ENCODE results near the gene PLEKHB2.
"Not testable (repeated sequence)": the region's sequence is repeated elsewhere in the genome, so short reads cannot be mapped to it uniquely, and the experiment has no call there.

Gene PLEKHB2
- 169 reads per million, percentile 90 among the genes with 10 or more reads in this experiment for total RNA-seq

GRCh38 chr2:131105156-131105949 lies at the start of gene PLEKHB2:
Gene PLEKHB2 (plus strand): TSS chr2:131105336. CDS start chr2:131120942, 15,606 bp downstream.
- DNase-seq: peak; percentile 83

- no peak for DNase-seq
These were observed 48.8 kb upstream of the PLEKHB2 start for GRCh38 chr2:131056204-131056931.

GRCh38 chr2:131056932-131057287 lies 48.2 kb upstream of the PLEKHB2 start:
- DNase-seq: no peak

GRCh38 chr2:131058214-131058843 lies 46.8 kb upstream of the PLEKHB2 start:
- DNase-seq: no peak

GRCh38 chr2:131058920-131059319 lies 46.2 kb upstream of the PLEKHB2 start:
- no peak for DNase-seq

GRCh38 chr2:131063501-131064283 lies 41.4 kb upstream of the PLEKHB2 start:
- DNase-seq: no peak

- DNase-seq: no peak
These were observed 40.3 kb upstream of the PLEKHB2 start for GRCh38 chr2:131064589-131065512.

GRCh38 chr2:131067465-131068125 lies 37.5 kb upstream of the PLEKHB2 start:
- DNase-seq: no peak

- not testable (repeated sequence) for DNase-seq
These were observed 37.0 kb upstream of the PLEKHB2 start for GRCh38 chr2:131068172-131068571.

GRCh38 chr2:131075578-131075977 lies 29.6 kb upstream of the PLEKHB2 start:
- not testable (repeated sequence) for DNase-seq

GRCh38 chr2:131076707-131077106 lies 28.4 kb upstream of the PLEKHB2 start:
- no peak for DNase-seq

- no peak for DNase-seq
These were observed 27.8 kb upstream of the PLEKHB2 start for GRCh38 chr2:131077182-131077846.

- no peak for DNase-seq
These were observed 27.2 kb upstream of the PLEKHB2 start for GRCh38 chr2:131077966-131078365.

- not testable (repeated sequence) for DNase-seq
These were observed 25.2 kb upstream of the PLEKHB2 start for GRCh38 chr2:131079931-131080330.

GRCh38 chr2:131081190-131081589 lies 23.9 kb upstream of the PLEKHB2 start:
- DNase-seq: no peak

- no peak for DNase-seq
These were observed 19.5 kb upstream of the PLEKHB2 start for GRCh38 chr2:131085646-131086045.

- peak; percentile 25 for DNase-seq
These were observed 12.6 kb upstream of the PLEKHB2 start for GRCh38 chr2:131092458-131093005.

- peak; percentile 80 for DNase-seq
These were observed 12.0 kb upstream of the PLEKHB2 start, which contains the start of gene FAM168B for GRCh38 chr2:131093006-131093695. Gene FAM168B (minus strand): TSS chr2:131093460. CDS start chr2:131082646, 10,814 bp downstream.

All from effector CD4-positive, alpha-beta T cell (primary cell).